ENCODE results near the gene RWDD4.

RWDD4 gene

GRCh38 chr4:183620421-183620820 is 38.6 kb downstream of the RWDD4 start:
- no peak overlapping the region for H3K27ac ChIP-seq

DNA sequence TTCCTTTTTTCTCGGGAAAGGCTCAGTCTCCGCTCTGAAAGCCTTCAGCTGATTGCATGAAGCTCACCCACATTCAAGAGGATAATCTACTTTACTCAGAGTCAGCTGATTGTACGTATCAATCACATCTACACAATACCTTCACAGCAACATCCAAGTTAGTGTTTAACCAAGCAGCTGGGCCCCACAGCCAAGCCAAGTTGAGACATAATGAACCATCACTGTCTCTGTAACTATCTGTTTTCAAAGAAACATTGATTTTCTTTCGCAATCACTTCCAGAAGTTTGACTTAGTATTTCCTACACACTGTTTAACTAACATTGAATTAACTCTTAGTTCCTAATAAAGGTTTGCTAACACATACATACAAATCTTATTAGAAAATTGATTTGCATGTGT is 40.3 kb downstream of the RWDD4 start:
- no peaks in the 10 kb centered on the region for H3K36me3 ChIP-seq
- no peak overlapping the region for H3K4me3 ChIP-seq
- intact Hi-C loops (cut with DNase I; ENCODE audit: low total_unique reads): no loop called here
- H3K4me1 ChIP-seq: no peaks in the 10 kb centered on the region
- H3K9me3 ChIP-seq: no peaks in the 10 kb centered on the region
- H3K27ac ChIP-seq: no peak overlapping the region
- H3K27me3 ChIP-seq: no peaks in the 10 kb centered on the region
- no peak for DNase-seq
- TF ChIP-seq, protein P1, sequence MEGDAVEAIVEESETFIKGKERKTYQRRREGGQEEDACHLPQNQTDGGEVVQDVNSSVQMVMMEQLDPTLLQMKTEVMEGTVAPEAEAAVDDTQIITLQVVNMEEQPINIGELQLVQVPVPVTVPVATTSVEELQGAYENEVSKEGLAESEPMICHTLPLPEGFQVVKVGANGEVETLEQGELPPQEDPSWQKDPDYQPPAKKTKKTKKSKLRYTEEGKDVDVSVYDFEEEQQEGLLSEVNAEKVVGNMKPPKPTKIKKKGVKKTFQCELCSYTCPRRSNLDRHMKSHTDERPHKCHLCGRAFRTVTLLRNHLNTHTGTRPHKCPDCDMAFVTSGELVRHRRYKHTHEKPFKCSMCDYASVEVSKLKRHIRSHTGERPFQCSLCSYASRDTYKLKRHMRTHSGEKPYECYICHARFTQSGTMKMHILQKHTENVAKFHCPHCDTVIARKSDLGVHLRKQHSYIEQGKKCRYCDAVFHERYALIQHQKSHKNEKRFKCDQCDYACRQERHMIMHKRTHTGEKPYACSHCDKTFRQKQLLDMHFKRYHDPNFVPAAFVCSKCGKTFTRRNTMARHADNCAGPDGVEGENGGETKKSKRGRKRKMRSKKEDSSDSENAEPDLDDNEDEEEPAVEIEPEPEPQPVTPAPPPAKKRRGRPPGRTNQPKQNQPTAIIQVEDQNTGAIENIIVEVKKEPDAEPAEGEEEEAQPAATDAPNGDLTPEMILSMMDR (IDR thresholded peaks at IDR 0.05): no peak

More at GRCh38 chr4:183620421-183620820, 38.6 kb downstream of the RWDD4 start:
- no peak for DNase-seq
- intact Hi-C loops (cut with DNase I; ENCODE audit: low total_unique reads): no loop called here
- H3K36me3 ChIP-seq: no peaks in the 10 kb centered on the region
- no peaks in the 10 kb centered on the region for H3K4me1 ChIP-seq
- no peaks in the 10 kb centered on the region for H3K27me3 ChIP-seq
- no peak overlapping the region for H3K4me3 ChIP-seq
- H3K9me3 ChIP-seq: no peaks in the 10 kb centered on the region
- TF ChIP-seq, protein P1 (IDR thresholded peaks at IDR 0.05): no peak

- H3K9me3 ChIP-seq: no peaks in the 10 kb centered on the region
- intact Hi-C loops (cut with DNase I; ENCODE audit: low total_unique reads): no loop called here
- no peak overlapping the region for H3K27ac ChIP-seq
- H3K4me3 ChIP-seq: no peak overlapping the region
- H3K36me3 ChIP-seq: no peaks in the 10 kb centered on the region
- no peaks in the 10 kb centered on the region for H3K27me3 ChIP-seq
- H3K4me1 ChIP-seq: no peaks in the 10 kb centered on the region
- TF ChIP-seq, protein P1 (IDR thresholded peaks at IDR 0.05): no peak
- no peak for DNase-seq
Measured at GRCh38 chr4:183617075-183617474, 41.9 kb downstream of the RWDD4 start.

GRCh38 chr4:183612329-183613250 is 46.4 kb downstream of the RWDD4 start:
- intact Hi-C loops (cut with DNase I; ENCODE audit: low total_unique reads): no loop called here
- Histone ChIP-seq H3K4me1 (no peaks in the 10 kb centered on the region), H3K36me3 (no peaks in the 10 kb centered on the region), H3K4me3 (no peak overlapping the region), H3K27me3 (no peaks in the 10 kb centered on the region), H3K9me3 (no peaks in the 10 kb centered on the region), H3K27ac (no peak overlapping the region)
- no peak for DNase-seq
- TF ChIP-seq, protein P1 (IDR thresholded peaks at IDR 0.05): no peak

DNA sequence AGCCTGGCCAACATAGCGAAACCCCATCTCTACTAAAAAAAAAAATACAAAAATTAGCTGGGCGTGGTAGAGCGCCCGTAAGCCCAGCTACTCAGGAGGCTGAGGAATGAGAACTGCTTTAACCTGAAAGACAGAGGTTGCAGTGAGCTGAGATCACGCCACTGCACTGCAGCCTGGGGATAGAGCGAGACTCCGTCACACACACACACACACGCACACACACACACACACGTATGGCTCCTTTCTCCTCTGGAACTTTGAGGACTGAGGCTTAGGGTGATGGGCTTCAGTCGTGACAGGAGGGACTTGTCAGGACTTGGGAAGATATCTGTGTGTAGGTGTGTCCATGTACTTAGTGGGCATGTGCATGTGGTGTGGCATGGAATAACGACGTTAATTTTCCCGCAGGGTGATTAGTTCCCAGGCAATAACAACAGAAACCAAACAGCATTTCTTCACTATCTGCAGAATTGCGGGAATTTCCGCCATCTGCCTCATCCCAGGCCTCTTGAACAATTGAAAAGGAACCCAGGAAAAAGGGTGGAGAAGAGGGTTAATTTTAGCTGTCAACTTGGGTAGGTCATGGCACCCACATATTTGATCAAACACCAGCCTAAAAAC is 47.7 kb downstream of the RWDD4 start:
- H3K36me3 ChIP-seq: no peaks in the 10 kb centered on the region
- H3K9me3 ChIP-seq: no peaks in the 10 kb centered on the region
- DNase-seq: no peak
- no peaks in the 10 kb centered on the region for H3K4me1 ChIP-seq
- intact Hi-C loops (cut with DNase I; ENCODE audit: low total_unique reads): no loop called here
- H3K27me3 ChIP-seq: no peaks in the 10 kb centered on the region
- TF ChIP-seq, protein P1 (IDR thresholded peaks at IDR 0.05): no peak
- H3K4me3 ChIP-seq: no peak overlapping the region
- H3K27ac ChIP-seq: no peak overlapping the region

Measured in tibial artery (tissue), 4 donors.